ENCODE results near the gene ARHGAP8. TPM values are rescaled to one million over a fixed set of nuclear protein-coding genes. Genes with fewer than 3 reads are reported as not detected.

The ARHGAP8 gene
- total RNA-seq, 4 donors from 2014 or later, result 1.5 to 6.9 (median 4.2) TPM

GRCh38 chr22:44706488-44706887 is 45.9 kb upstream of the ARHGAP8 start:
- Histone ChIP-seq H3K9me3 (no peaks in the 10 kb centered on the region), H3K36me3 (no peaks in the 10 kb centered on the region), H3K4me1 (peaks cover 35% of the 10 kb centered on the region), H3K27ac (no peak overlapping the region), H3K27me3 (no peaks in the 10 kb centered on the region), H3K4me3 (no peak overlapping the region)
- no peak for TF ChIP-seq POLR2A (IDR thresholded peaks at IDR 0.05)
- no peak for TF ChIP-seq CTCF (IDR thresholded peaks at IDR 0.05)
- TF ChIP-seq POLR2AphosphoS5 (IDR thresholded peaks at IDR 0.05), result no peak
- no peak for TF ChIP-seq EP300 (IDR thresholded peaks at IDR 0.05)
- no peak for DNase-seq (ENCODE audit: low spot score in 2 of 2)
- 98% methylated on average over 5 of the region's 8 CpGs for WGBS

GRCh38 chr22:44707178-44707577 is 45.2 kb upstream of the ARHGAP8 start:
- Histone ChIP-seq H3K27ac (no peak overlapping the region), H3K4me1 (peaks cover 33% of the 10 kb centered on the region)
- 96% methylated on average over 4 of the region's 10 CpGs for WGBS

GRCh38 chr22:44707752-44708151 is 44.6 kb upstream of the ARHGAP8 start:
- Histone ChIP-seq H3K4me3 (no peak overlapping the region), H3K27ac (no peak overlapping the region), H3K9me3 (no peaks in the 10 kb centered on the region), H3K27me3 (no peaks in the 10 kb centered on the region), H3K36me3 (no peaks in the 10 kb centered on the region), H3K4me1 (peaks cover 27% of the 10 kb centered on the region)
- no peak for DNase-seq (ENCODE audit: low spot score in 2 of 2)
- TF ChIP-seq POLR2A (IDR thresholded peaks at IDR 0.05) (no peak), POLR2AphosphoS5 (IDR thresholded peaks at IDR 0.05) (no peak), CTCF (IDR thresholded peaks at IDR 0.05) (no peak), EP300 (IDR thresholded peaks at IDR 0.05) (no peak)
- 93% methylated on average over 11 of the region's 11 CpGs for WGBS

More at GRCh38 chr22:44707178-44707577, 45.2 kb upstream of the ARHGAP8 start:
- no peak for DNase-seq (ENCODE audit: low spot score in 2 of 2)
- Histone ChIP-seq H3K36me3 (no peaks in the 10 kb centered on the region), H3K4me3 (no peak overlapping the region), H3K27me3 (no peaks in the 10 kb centered on the region), H3K9me3 (no peaks in the 10 kb centered on the region)
- TF ChIP-seq CTCF (IDR thresholded peaks at IDR 0.05) (no peak), POLR2A (IDR thresholded peaks at IDR 0.05) (no peak)

- no peak for DNase-seq (ENCODE audit: low spot score in 2 of 2)
- WGBS, result 91% methylated on average over 11 of the region's 12 CpGs
- TF ChIP-seq EP300 (IDR thresholded peaks at IDR 0.05) (no peak), CTCF (IDR thresholded peaks at IDR 0.05) (no peak), POLR2A (IDR thresholded peaks at IDR 0.05) (no peak), POLR2AphosphoS5 (IDR thresholded peaks at IDR 0.05) (no peak)
These were observed 42.4 kb upstream of the ARHGAP8 start for GRCh38 chr22:44709881-44710392.

GRCh38 chr22:44710474-44711240 is 41.7 kb upstream of the ARHGAP8 start:
- Histone ChIP-seq H3K27ac (no peak overlapping the region), H3K36me3 (peaks cover 3% of the 10 kb centered on the region), H3K4me3 (no peak overlapping the region), H3K4me1 (peaks cover 18% of the 10 kb centered on the region), H3K9me3 (no peaks in the 10 kb centered on the region), H3K27me3 (no peaks in the 10 kb centered on the region)
- 58% methylated on average over 22 of the region's 23 CpGs for WGBS
- no peak for TF ChIP-seq CTCF (IDR thresholded peaks at IDR 0.05)
- no peak for TF ChIP-seq POLR2A (IDR thresholded peaks at IDR 0.05)
- no peak for TF ChIP-seq EP300 (IDR thresholded peaks at IDR 0.05)
- no peak for TF ChIP-seq POLR2AphosphoS5 (IDR thresholded peaks at IDR 0.05)
- no peak for DNase-seq (ENCODE audit: low spot score in 2 of 2)

More at GRCh38 chr22:44709881-44710392, 42.4 kb upstream of the ARHGAP8 start:
- Histone ChIP-seq H3K4me1 (peaks cover 18% of the 10 kb centered on the region), H3K36me3 (no peaks in the 10 kb centered on the region), H3K9me3 (no peaks in the 10 kb centered on the region), H3K27me3 (no peaks in the 10 kb centered on the region), H3K27ac (no peak overlapping the region), H3K4me3 (no peak overlapping the region)
